Nephron (organoid): ENCODE results near the gene CABLES2.
A peak's percentile ranks its signal among the peaks of the same experiment; 100 is the strongest.

ENCODE experiments used
- H3K27ac Mint-ChIP-seq, 3 experiments: 2 replicates each; pipeline ENCODE4 v1.8.0; 2020; ENCODE audit warnings: mixed read lengths in 3 of 3, mild to moderate bottlenecking in 2 of 3, moderate library complexity in 1 of 3
- H3K27me3 Mint-ChIP-seq: 2 replicates; pipeline ENCODE4 v1.8.0; 2021; ENCODE audit warnings: low read depth, mild to moderate bottlenecking, moderate library complexity, mixed read lengths
- H3K36me3 Mint-ChIP-seq: 2 replicates; pipeline ENCODE4 v1.8.0; 2020; ENCODE audit warnings: low read depth, mixed read lengths
- H3K4me1 Mint-ChIP-seq: 2 replicates; pipeline ENCODE4 v1.8.0; 2020; ENCODE audit warnings: mixed read lengths
- H3K4me3 Mint-ChIP-seq, 3 experiments: 2 replicates each; pipeline ENCODE4 v1.8.0; 2020; ENCODE audit warnings: mild to moderate bottlenecking in 3 of 3, mixed read lengths in 3 of 3, moderate library complexity in 2 of 3
- H3K9me3 Mint-ChIP-seq: 2 replicates; pipeline ENCODE4 v1.8.0; 2020; ENCODE audit warnings: mixed read lengths
- TF ChIP-seq, protein P1 (sequence below), 3 experiments: fragments of 200-600 bp; sonication (generic); IDR thresholded peaks; one replicate each; pipeline ENCODE4 v1.5.0; 2021; ENCODE audit warnings: antibody characterized with exemption in 3 of 3; ENCODE audit not compliant: unreplicated experiment in 3 of 3

CABLES2 gene

DNA sequence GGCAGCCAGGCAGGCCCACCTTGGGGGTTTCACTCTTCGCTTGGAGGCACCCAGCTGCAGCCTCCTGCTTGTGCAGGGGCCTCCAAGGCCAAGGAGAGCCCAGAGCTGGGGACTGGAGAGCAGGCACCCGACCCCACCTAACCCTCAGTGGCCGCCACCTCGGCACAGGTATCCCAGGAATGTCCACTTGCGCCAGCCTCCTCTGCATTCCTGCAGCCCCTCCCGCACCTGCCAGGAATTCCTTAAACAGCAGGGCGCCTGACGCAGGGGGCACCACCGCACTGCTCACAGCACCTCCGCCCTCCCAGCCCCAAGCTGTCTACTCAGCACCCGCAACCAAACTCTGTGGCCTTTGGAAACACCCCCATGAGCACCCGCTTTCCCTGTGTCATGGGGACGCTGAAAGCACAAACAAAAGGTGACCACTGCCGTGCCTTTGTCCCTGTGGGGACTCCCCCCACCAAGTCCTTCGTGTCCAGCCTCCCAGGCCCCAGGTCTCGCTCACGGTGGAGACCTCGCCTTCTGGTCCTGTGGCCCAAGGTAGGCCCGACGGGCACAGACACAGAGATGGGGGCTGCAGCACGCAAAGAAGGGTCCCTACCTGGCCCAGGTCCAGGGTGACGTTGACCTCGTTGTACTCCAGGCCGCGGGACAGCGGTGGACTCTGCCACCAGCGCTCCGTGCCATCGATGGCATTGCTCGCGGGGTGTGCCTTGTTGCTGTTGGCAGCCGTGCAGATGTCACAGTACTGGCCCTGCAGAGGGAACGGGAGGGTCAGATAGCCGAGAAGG is 45.1 kb downstream of the CABLES2 start:
- H3K36me3 Mint-ChIP-seq: no peaks in the 10 kb centered on the region
- H3K4me1 Mint-ChIP-seq: peaks cover 26% of the 10 kb centered on the region
- TF ChIP-seq, protein P1, sequence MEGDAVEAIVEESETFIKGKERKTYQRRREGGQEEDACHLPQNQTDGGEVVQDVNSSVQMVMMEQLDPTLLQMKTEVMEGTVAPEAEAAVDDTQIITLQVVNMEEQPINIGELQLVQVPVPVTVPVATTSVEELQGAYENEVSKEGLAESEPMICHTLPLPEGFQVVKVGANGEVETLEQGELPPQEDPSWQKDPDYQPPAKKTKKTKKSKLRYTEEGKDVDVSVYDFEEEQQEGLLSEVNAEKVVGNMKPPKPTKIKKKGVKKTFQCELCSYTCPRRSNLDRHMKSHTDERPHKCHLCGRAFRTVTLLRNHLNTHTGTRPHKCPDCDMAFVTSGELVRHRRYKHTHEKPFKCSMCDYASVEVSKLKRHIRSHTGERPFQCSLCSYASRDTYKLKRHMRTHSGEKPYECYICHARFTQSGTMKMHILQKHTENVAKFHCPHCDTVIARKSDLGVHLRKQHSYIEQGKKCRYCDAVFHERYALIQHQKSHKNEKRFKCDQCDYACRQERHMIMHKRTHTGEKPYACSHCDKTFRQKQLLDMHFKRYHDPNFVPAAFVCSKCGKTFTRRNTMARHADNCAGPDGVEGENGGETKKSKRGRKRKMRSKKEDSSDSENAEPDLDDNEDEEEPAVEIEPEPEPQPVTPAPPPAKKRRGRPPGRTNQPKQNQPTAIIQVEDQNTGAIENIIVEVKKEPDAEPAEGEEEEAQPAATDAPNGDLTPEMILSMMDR (IDR thresholded peaks at IDR 0.05; ENCODE audit: unreplicated experiment in 3 of 3): no peak
- H3K27me3 Mint-ChIP-seq: no peaks in the 10 kb centered on the region
- H3K27ac Mint-ChIP-seq: peak overlapping the region in 2 of 3 experiments; percentile 57 to 80
- H3K9me3 Mint-ChIP-seq: no peaks in the 10 kb centered on the region
- H3K4me3 Mint-ChIP-seq: peak overlapping the region in 1 of 3 experiments; percentile 35

DNA sequence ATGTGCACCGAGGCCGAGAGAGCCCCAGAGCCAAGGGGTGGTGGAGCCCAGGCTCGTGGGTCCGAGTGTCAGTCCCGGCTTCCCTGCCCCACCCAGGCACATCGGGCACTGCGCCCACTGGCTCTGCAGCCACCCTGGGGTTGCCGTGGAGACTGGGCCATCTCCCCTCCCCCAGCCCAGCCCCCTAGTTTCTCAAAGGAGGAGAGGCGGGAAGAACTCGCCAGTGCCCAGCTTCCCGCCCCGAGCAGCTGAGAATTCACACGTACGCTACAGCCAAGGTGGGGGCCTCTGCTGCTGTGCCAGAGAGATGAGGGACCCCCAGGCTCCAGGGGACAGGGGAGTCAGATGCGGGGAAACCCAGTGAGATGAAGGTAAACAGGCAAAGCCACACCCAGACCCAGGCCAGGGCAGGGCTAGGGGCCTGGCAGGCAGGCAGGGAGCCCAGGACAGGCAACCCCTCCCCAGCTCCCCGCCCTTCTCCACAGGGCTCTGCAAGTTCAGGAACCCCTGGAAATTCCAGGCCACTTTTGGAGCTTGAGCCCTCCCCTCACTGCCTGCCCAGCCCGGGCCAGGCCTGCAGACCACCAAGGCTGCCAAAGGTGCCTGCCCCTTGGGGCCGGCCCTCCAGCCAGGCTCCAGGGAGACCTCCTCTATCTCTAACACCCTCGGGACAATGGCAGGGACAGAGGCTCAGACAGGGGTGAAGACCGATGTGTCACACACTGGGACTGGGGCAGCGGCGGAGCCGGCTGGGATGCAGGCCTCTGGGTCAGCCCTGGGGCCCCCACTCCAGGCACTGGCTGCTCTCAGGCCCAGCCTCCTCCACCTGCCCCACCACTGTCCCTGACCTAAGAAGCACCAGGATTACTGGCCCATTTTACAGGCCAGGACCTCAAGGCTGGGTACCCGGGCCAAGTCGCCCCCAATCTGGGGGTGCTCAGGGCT is 46.0 kb downstream of the CABLES2 start:
- H3K4me1 Mint-ChIP-seq: peaks cover 30% of the 10 kb centered on the region
- TF ChIP-seq, protein P1 (IDR thresholded peaks at IDR 0.05; ENCODE audit: unreplicated experiment in 3 of 3): no peak
- H3K27ac Mint-ChIP-seq: no peak overlapping the region
- no peaks in the 10 kb centered on the region for H3K9me3 Mint-ChIP-seq
- H3K4me3 Mint-ChIP-seq: peak overlapping the region in 1 of 3 experiments; percentile 23
- H3K36me3 Mint-ChIP-seq: no peaks in the 10 kb centered on the region
- no peaks in the 10 kb centered on the region for H3K27me3 Mint-ChIP-seq

DNA sequence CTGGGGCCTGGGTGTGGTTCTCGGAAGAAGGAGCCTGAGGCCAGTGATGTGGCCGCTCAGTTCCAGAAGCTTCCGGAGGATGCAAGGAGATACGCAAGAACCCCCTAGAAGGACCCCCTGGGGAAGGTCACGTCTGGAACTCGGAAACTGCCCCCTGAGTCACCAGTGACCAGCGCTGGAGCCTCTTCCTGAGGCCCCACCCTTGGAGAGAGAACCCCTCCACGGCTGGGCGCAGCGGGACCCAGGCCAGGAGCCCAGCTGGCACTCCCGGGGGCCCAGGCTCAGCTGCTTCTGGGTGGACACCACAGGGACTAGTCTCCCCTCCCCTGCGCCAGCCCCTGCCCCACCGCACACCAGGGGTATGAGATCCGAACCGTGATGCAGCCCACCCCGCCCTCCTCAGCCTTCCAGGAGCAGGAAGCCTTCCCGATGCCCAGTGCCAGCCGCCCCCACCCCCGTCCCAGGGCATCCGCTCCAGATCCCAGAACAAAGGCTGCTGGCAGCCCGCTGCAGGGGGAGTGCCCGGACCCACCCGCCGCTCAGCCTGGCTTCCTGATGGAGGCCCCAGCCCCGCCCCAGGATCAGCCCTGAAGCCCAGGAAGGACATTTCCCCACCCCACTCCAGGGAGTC is 47.5 kb downstream of the CABLES2 start:
- Mint-ChIP-seq H3K9me3 (no peaks in the 10 kb centered on the region), H3K27me3 (no peaks in the 10 kb centered on the region), H3K36me3 (no peaks in the 10 kb centered on the region), H3K4me3 (no peak overlapping the region), H3K27ac (no peak overlapping the region), H3K4me1 (peaks cover 28% of the 10 kb centered on the region)
- TF ChIP-seq, protein P1 (IDR thresholded peaks at IDR 0.05; ENCODE audit: unreplicated experiment in 3 of 3): no peak

DNA sequence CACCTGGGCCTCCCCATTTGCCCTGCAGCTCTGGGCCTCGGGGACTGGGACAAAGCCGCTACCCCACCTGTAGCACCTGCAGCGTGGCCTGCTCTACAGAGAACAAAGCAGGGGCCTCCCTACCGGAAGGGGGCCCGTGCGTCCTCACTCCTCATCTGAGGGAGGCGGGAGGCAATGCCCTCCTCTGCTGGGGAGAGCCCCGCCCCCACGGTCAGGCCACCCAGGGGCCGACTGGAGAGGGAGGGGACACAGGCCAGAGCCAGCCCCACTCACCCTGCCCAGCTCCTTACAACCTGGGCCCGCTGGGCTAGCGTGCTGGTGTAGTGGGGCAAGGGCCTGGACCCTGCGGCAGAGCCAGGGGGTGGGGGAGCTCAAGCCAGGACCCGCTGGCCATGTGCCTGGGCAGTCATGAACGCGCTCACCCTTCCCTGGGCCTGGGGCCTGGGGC is 48.0 kb downstream of the CABLES2 start:
- Mint-ChIP-seq H3K27ac (peak overlapping the region in 2 of 3 experiments; percentile 38 to 64), H3K4me3 (peak overlapping the region in 2 of 3 experiments; percentile 34 to 44), H3K27me3 (no peaks in the 10 kb centered on the region), H3K4me1 (peaks cover 28% of the 10 kb centered on the region), H3K9me3 (no peaks in the 10 kb centered on the region), H3K36me3 (no peaks in the 10 kb centered on the region)
- TF ChIP-seq, protein P1 (IDR thresholded peaks at IDR 0.05; ENCODE audit: unreplicated experiment in 3 of 3): no peak

DNA sequence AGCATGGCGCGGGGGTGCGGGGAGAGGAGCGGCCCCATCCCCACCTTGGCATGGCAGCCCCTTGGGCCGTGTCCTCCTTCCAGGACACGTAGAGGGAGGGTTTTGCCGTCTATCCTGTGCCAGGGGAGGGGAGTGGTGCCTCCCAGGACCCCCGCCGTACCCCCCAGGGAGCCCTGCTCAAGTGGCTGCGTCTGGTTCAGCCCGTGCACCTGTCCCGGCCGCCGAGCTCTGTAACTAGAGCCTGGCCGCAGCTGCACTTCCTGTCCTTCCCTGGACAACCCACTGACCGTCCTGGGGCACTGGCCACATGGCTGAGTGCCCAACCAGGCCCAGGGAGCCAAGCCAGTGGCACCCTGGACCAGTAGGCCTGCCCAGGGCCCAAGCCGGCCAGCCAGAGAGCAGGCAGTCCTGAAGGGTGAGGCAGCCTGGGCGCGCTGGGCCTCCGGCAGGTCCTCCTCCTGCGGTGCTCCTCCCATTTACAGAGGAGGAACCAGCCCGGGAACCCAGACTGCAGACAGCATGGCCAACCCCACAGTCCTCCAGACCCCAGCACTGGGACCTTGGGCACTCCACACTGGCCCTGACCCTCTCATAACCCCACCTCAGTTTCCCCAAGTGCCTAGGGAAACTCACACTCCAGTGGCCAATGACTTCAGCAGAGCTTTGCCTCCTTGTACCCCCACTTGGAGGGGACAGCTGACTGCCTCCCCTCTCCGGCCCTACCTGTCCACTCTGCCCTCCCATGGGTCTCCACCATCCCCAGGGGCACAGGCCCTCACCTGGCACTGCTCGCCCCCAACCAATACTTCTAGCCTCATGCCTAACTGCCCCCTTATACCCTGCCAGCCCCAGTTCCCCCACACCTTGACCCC is 48.7 kb downstream of the CABLES2 start:
- no peaks in the 10 kb centered on the region for H3K9me3 Mint-ChIP-seq
- no peaks in the 10 kb centered on the region for H3K36me3 Mint-ChIP-seq
- H3K27ac Mint-ChIP-seq: peak overlapping the region in 2 of 3 experiments; percentile 38 to 64
- TF ChIP-seq, protein P1 (IDR thresholded peaks at IDR 0.05; ENCODE audit: unreplicated experiment in 3 of 3): no peak
- H3K4me1 Mint-ChIP-seq: peaks cover 28% of the 10 kb centered on the region
- H3K27me3 Mint-ChIP-seq: no peaks in the 10 kb centered on the region
- peak overlapping the region in 2 of 3 experiments; percentile 34 to 44 for H3K4me3 Mint-ChIP-seq
